ENCODE results near the gene FMOD.
A peak's percentile ranks its signal among the peaks of the same experiment; 100 is the strongest.

FMOD gene

DNA sequence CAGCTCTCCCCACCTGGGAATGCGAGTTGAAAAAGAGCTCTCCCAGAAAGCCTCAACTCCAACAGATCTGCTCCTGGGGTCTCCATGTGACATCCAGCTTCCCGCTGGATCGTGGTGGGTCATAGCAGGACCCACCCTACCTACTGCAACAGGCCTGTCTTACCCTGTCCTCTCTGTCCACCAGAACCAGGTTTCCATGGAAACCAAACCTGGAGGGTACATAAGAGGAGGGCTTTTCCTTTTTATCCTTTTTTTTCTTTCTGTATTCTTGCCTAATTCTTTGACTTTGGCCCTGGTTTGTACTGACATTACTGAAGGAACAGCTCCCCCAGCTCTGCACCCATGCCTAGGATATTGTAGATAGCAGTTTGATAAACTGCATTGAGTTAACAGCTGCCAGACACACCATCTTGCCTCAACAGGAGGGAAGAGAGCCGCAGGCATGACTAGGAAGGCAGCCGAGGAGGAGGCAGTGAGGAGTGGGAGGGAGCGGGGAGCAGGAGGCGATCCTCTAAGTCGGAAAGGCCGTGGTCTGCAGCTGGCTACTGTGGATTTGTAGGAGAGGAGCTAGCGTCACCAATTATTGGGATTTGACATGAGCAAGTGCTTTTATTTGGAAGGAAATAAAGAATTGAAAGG, 9.7 kb upstream of the FMOD start:
- no peaks in the 10 kb centered on the region; the same call in 1 of the 2 replicates for H3K9me3 ChIP-seq (ENCODE audit: insufficient read depth, low read length)
- H2AFZ ChIP-seq (ENCODE audit: low read depth, low read length, severe bottlenecking) = peak overlapping the region; percentile 52
- no peaks in the 10 kb centered on the region for H3K36me3 ChIP-seq (ENCODE audit: low read length)
- no peak overlapping the region for H3K4me2 ChIP-seq (ENCODE audit: low read depth, low read length, poor library complexity, severe bottlenecking)
- no peaks in the 10 kb centered on the region for H3K27me3 ChIP-seq (ENCODE audit: low read length)
- no peaks in the 10 kb centered on the region for H3K9me2 ChIP-seq (replicated peaks; ENCODE audit: insufficient read depth, low read length)
- no peak overlapping the region for H3K9ac ChIP-seq (ENCODE audit: low read length)
- no peaks in the 10 kb centered on the region for H4K20me1 ChIP-seq (ENCODE audit: low read depth, low read length)
- H3K79me2 ChIP-seq (ENCODE audit: insufficient read depth, low read length) = no peaks in the 10 kb centered on the region
- H3F3A ChIP-seq (ENCODE audit: insufficient read depth) = no peaks in the 10 kb centered on the region
- H3K27ac ChIP-seq (ENCODE audit: low read depth, low read length) = no peak overlapping the region
- TF ChIP-seq EZH2phosphoT487 (conservative IDR thresholded peaks at IDR 0.05; ENCODE audit: low read length) = no peak
- TF ChIP-seq, protein P1, sequence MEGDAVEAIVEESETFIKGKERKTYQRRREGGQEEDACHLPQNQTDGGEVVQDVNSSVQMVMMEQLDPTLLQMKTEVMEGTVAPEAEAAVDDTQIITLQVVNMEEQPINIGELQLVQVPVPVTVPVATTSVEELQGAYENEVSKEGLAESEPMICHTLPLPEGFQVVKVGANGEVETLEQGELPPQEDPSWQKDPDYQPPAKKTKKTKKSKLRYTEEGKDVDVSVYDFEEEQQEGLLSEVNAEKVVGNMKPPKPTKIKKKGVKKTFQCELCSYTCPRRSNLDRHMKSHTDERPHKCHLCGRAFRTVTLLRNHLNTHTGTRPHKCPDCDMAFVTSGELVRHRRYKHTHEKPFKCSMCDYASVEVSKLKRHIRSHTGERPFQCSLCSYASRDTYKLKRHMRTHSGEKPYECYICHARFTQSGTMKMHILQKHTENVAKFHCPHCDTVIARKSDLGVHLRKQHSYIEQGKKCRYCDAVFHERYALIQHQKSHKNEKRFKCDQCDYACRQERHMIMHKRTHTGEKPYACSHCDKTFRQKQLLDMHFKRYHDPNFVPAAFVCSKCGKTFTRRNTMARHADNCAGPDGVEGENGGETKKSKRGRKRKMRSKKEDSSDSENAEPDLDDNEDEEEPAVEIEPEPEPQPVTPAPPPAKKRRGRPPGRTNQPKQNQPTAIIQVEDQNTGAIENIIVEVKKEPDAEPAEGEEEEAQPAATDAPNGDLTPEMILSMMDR (IDR thresholded peaks at IDR 0.05; ENCODE audit: insufficient read depth, low read length, poor library complexity, severe bottlenecking) = no peak
- H3K4me3 ChIP-seq (ENCODE audit: insufficient read depth, low read length, poor library complexity, severe bottlenecking) = no peak overlapping the region

DNA sequence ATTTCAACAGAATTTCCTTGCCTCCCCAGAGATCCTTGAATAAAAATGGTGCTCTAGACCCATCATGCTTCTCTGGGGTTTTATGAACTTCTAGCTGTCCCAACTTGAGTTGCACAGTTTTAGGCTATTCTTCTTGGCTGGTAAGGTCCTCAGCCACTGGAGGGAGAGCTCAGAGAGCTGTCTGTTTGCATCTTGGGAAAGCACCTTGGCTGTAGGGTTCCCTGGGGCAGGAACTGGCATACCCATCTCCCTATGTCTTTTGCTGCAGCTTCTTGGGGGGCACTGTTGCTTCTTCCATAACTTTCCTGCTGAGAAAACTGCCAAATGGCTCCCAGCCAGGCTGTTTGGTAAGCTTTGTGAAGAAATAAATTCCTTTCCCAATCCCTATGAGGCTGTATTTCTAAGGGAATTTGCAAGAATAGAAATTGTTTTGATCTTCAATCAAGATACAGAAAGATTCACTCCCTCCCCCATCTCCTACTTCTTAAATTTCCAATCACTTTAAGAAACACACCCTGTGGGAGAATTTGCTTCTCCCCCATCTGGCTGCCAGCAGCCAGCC, 8.2 kb upstream of the FMOD start:
- no peaks in the 10 kb centered on the region for H3F3A ChIP-seq (ENCODE audit: insufficient read depth)
- H2AFZ ChIP-seq (ENCODE audit: low read depth, low read length, severe bottlenecking) = no peak overlapping the region
- H3K36me3 ChIP-seq (ENCODE audit: low read length) = no peaks in the 10 kb centered on the region
- H3K9ac ChIP-seq (ENCODE audit: low read length) = no peak overlapping the region
- no peaks in the 10 kb centered on the region; the same call in 1 of the 2 replicates for H3K9me3 ChIP-seq (ENCODE audit: insufficient read depth, low read length)
- no peak overlapping the region for H3K27ac ChIP-seq (ENCODE audit: low read depth, low read length)
- H3K27me3 ChIP-seq (ENCODE audit: low read length) = no peaks in the 10 kb centered on the region
- no peaks in the 10 kb centered on the region for H4K20me1 ChIP-seq (ENCODE audit: low read depth, low read length)
- no peaks in the 10 kb centered on the region for H3K79me2 ChIP-seq (ENCODE audit: insufficient read depth, low read length)
- H3K4me3 ChIP-seq (ENCODE audit: insufficient read depth, low read length, poor library complexity, severe bottlenecking) = no peak overlapping the region
- no peak overlapping the region for H3K4me2 ChIP-seq (ENCODE audit: low read depth, low read length, poor library complexity, severe bottlenecking)
- no peaks in the 10 kb centered on the region for H3K9me2 ChIP-seq (replicated peaks; ENCODE audit: insufficient read depth, low read length)
- TF ChIP-seq, protein P1 (IDR thresholded peaks at IDR 0.05; ENCODE audit: insufficient read depth, low read length, poor library complexity, severe bottlenecking) = no peak
- no peak for TF ChIP-seq EZH2phosphoT487 (conservative IDR thresholded peaks at IDR 0.05; ENCODE audit: low read length)

DNA sequence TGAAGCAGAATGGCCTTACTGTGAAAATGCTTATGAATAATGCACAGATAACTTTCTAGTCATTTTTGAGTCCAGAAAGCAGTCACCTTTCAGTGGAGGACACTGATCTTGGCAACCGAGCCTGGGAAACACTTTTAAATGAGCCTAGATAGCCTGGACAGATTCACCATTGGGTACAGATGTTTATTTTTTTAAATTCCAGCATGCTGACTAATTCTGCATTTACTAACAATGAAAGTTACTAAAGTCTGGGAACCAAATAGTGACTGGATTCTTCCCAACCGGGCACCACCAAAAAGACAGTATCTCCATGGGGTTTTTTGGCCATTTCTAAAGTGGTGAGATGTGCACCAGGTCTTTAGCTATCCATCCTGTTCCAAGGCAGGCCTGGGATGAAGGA, 3.3 kb upstream of the FMOD start:
- TF ChIP-seq EZH2phosphoT487 (conservative IDR thresholded peaks at IDR 0.05; ENCODE audit: low read length) = no peak
- TF ChIP-seq, protein P1 (IDR thresholded peaks at IDR 0.05; ENCODE audit: insufficient read depth, low read length, poor library complexity, severe bottlenecking) = no peak
- no peaks in the 10 kb centered on the region; the same call in 1 of the 2 replicates for H3K9me3 ChIP-seq (ENCODE audit: insufficient read depth, low read length)
- no peaks in the 10 kb centered on the region for H3K79me2 ChIP-seq (ENCODE audit: insufficient read depth, low read length)
- H3K36me3 ChIP-seq (ENCODE audit: low read length) = no peaks in the 10 kb centered on the region
- H3K4me3 ChIP-seq (ENCODE audit: insufficient read depth, low read length, poor library complexity, severe bottlenecking) = no peak overlapping the region
- no peaks in the 10 kb centered on the region for H3K9me2 ChIP-seq (replicated peaks; ENCODE audit: insufficient read depth, low read length)
- H3K27ac ChIP-seq (ENCODE audit: low read depth, low read length) = no peak overlapping the region
- no peak overlapping the region for H2AFZ ChIP-seq (ENCODE audit: low read depth, low read length, severe bottlenecking)
- H3K27me3 ChIP-seq (ENCODE audit: low read length) = no peaks in the 10 kb centered on the region
- no peaks in the 10 kb centered on the region for H3F3A ChIP-seq (ENCODE audit: insufficient read depth)
- no peaks in the 10 kb centered on the region for H4K20me1 ChIP-seq (ENCODE audit: low read depth, low read length)
- H3K4me2 ChIP-seq (ENCODE audit: low read depth, low read length, poor library complexity, severe bottlenecking) = no peak overlapping the region
- no peak overlapping the region for H3K9ac ChIP-seq (ENCODE audit: low read length)
